Osteoblast (primary cell): ENCODE measurements around the gene BAX. TPM values are rescaled to one million over a fixed set of nuclear protein-coding genes. Genes with fewer than 3 reads are reported as not detected.

Experiments used
- DNase-seq: peaks from one replicate; pipeline ENCODE4 v3.0.0; 2011; ENCODE audit warnings: low spot score, mixed read lengths; ENCODE audit not compliant: insufficient read length; ENCODE audit errors: missing footprints
- H2AFZ ChIP-seq: 2 replicates; pipeline ENCODE4 v1.6.0; 2011; ENCODE audit warnings: mild to moderate bottlenecking, low read length
- H3K27ac ChIP-seq: 2 replicates; pipeline ENCODE4 v1.5.1; 2011; ENCODE audit warnings: mild to moderate bottlenecking, low read depth, low read length, moderate library complexity
- H3K27me3 ChIP-seq: 2 replicates; pipeline ENCODE4 v1.6.0; 2012; ENCODE audit warnings: mild to moderate bottlenecking, control low read depth, inconsistent platforms, low read length, moderate library complexity; ENCODE audit not compliant: insufficient read depth
- H3K36me3 ChIP-seq: 2 replicates; pipeline ENCODE4 v1.5.1; 2011; ENCODE audit warnings: mild to moderate bottlenecking, low read length, control low read depth, moderate library complexity; ENCODE audit not compliant: insufficient read depth
- H3K4me1 ChIP-seq: 2 replicates; pipeline ENCODE4 v1.5.1; 2011; ENCODE audit warnings: mild to moderate bottlenecking, low read length, control low read depth, moderate library complexity; ENCODE audit not compliant: insufficient read depth
- H3K4me2 ChIP-seq: 2 replicates; pipeline ENCODE4 v1.6.0; 2011; ENCODE audit warnings: mild to moderate bottlenecking, low read length; ENCODE audit not compliant: insufficient read depth
- H3K4me3 ChIP-seq: fragments of 200-600 bp; sonication (generic); 3 replicates; pipeline ENCODE4 v1.5.1; 2012; ENCODE audit warnings: mild to moderate bottlenecking, low read length, inconsistent platforms; ENCODE audit not compliant: insufficient read depth
- H3K79me2 ChIP-seq: 2 replicates; pipeline ENCODE4 v1.6.0; 2012; ENCODE audit warnings: mild to moderate bottlenecking, low read length, control low read depth, inconsistent platforms; ENCODE audit not compliant: insufficient read depth
- H3K9me3 ChIP-seq: 2 replicates; pipeline ENCODE4 v1.5.1; 2011; ENCODE audit warnings: low read depth, low read length, control low read depth
- H4K20me1 ChIP-seq: 2 replicates; pipeline ENCODE4 v1.6.0; 2012; ENCODE audit warnings: mild to moderate bottlenecking, low read length, control low read depth; ENCODE audit not compliant: insufficient read depth
- CTCF ChIP-seq: IDR thresholded peaks from 2 replicates; pipeline ENCODE4 v1.5.1; 2011; ENCODE audit warnings: mild to moderate bottlenecking, low read depth, low read length, moderate library complexity; ENCODE audit errors: extremely low read depth
- total RNA-seq: library from RNA; depleted of rRNA; stranded (reverse); fragments of >200 nt; gene quantifications from 2 replicates; pipeline ENCODE4 v1.2.3, GENCODE V29; 2012

Gene BAX
- total RNA-seq, 1 donor: 78.9 TPM

DNA sequence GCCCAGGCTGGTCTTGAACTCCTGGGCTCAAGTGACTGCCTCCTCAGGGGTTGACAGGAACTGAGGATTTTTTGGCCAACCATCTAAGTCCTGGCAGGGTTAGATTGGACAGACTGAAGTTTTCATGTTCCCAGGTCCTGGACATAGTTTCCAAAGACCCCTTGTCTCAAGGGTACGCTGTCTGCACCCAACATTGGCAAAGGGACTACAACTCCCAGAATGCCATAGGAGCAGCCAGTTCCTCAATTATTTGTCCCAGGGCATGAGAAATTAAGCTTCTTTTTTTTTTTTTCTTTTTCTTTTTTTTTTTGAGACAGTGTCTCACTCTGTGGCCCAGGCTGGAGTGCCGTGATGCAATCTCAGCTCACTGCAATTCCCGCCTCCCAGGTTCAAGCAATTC, 31.5 kb downstream of the BAX start:
- Histone ChIP-seq H3K4me1 (peaks cover 3% of the 10 kb centered on the region), H3K36me3 (peaks cover 35% of the 10 kb centered on the region), H4K20me1 (peaks cover 10% of the 10 kb centered on the region), H3K27me3 (no peaks in the 10 kb centered on the region), H2AFZ (no peak overlapping the region), H3K79me2 (peaks cover 17% of the 10 kb centered on the region), H3K27ac (no peak overlapping the region), H3K4me2 (no peak overlapping the region), H3K4me3 (no peak overlapping the region), H3K9me3 (no peaks in the 10 kb centered on the region)
- peak; percentile 14 for DNase-seq
- TF ChIP-seq CTCF: no peak

- TF ChIP-seq CTCF: no peak
- no peak overlapping the region for H2AFZ ChIP-seq
- peaks cover 12% of the 10 kb centered on the region for H3K4me1 ChIP-seq
- no peak for DNase-seq
- no peak overlapping the region for H3K27ac ChIP-seq
- peaks cover 35% of the 10 kb centered on the region for H3K36me3 ChIP-seq
- H3K9me3 ChIP-seq: no peaks in the 10 kb centered on the region
- peaks cover 28% of the 10 kb centered on the region for H3K79me2 ChIP-seq
- H4K20me1 ChIP-seq: peaks cover 15% of the 10 kb centered on the region
- H3K27me3 ChIP-seq: no peaks in the 10 kb centered on the region
- H3K4me3 ChIP-seq: no peak overlapping the region
- no peak overlapping the region for H3K4me2 ChIP-seq
These were observed 32.6 kb downstream of the BAX start for GRCh38 chr19:48987323-48987722.

DNA sequence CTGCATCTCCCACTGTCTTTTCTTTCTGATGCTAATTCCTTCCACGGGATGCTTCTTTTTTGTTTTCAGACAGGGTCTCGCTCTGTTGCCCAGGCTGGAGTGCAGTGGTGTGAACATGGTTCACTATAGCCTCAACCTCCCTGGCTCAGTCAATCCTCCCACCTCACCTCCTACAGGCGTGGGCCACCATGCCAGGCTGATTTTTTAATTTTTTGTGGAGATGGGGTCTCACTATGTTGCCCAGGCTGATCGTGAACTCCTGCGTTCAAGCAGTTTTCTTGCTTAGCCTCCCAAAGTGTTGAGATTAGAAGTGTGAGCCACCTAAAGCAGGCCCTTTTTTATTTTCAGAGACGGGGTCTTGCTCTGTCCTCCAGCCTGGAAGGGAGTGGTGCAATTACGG, 33.6 kb downstream of the BAX start:
- Histone ChIP-seq H3K4me1 (peaks cover 16% of the 10 kb centered on the region), H3K27ac (no peak overlapping the region), H3K9me3 (no peaks in the 10 kb centered on the region), H3K36me3 (peaks cover 31% of the 10 kb centered on the region), H3K79me2 (peaks cover 36% of the 10 kb centered on the region), H2AFZ (no peak overlapping the region), H3K27me3 (no peaks in the 10 kb centered on the region), H4K20me1 (peaks cover 15% of the 10 kb centered on the region), H3K4me2 (no peak overlapping the region), H3K4me3 (no peak overlapping the region)
- TF ChIP-seq CTCF: no peak
- no peak for DNase-seq

DNA sequence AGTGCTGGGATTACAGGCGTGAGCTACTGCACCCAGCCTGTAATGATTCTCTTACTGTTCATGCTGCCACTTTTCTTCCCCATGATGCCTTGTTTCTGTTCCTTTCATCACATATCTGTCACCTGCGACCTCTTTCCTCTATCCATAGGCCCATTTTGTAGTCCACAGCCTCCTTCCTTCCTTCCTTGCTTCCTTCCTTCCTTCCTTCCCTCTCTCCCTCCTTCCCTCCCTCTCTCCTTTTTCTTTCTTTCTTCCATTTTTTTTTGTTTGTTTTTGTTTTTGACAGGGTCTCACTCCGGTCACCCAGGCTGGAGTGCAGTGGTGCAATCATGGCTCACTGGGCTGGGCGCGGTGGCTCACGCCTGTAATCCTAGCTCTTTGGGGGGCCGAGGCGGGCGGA, 34.2 kb downstream of the BAX start:
- H2AFZ ChIP-seq: no peak overlapping the region
- H3K27ac ChIP-seq: no peak overlapping the region
- H3K9me3 ChIP-seq: no peaks in the 10 kb centered on the region
- no peak overlapping the region for H3K4me3 ChIP-seq
- DNase-seq: no peak
- H3K79me2 ChIP-seq: peaks cover 38% of the 10 kb centered on the region
- no peaks in the 10 kb centered on the region for H3K27me3 ChIP-seq
- peaks cover 16% of the 10 kb centered on the region for H3K4me1 ChIP-seq
- H4K20me1 ChIP-seq: peaks cover 15% of the 10 kb centered on the region
- peaks cover 31% of the 10 kb centered on the region for H3K36me3 ChIP-seq
- no peak overlapping the region for H3K4me2 ChIP-seq
- no peak for TF ChIP-seq CTCF
